Loucy (cell line): Measurements from ENCODE around the gene SLC16A8.

Source experiments
- CTCF ChIP-seq: fragments of 200-600 bp; sonication (generic); conservative IDR thresholded peaks from 2 replicates; pipeline ENCODE4 v1.5.1; 2014; ENCODE audit warnings: mild to moderate bottlenecking, antibody characterized with exemption, low read length
- EZH2phosphoT487 ChIP-seq: fragments of 200-600 bp; IDR thresholded peaks from 2 replicates; pipeline ENCODE4 v1.6.1; 2018; ENCODE audit warnings: antibody characterized with exemption, mild to moderate bottlenecking, moderate library complexity, borderline replicate concordance

GRCh38 chr22:38086942-38087341 lies 3.0 kb upstream of the SLC16A8 start:
- TF ChIP-seq CTCF (no peak), EZH2phosphoT487 (no peak)
